HepG2 (cell line): Measurements from ENCODE around the gene ECHS1. TPM values are rescaled to one million over a fixed set of nuclear protein-coding genes. Genes with fewer than 3 reads are reported as not detected.

Source experiments
- ARHGAP35 ChIP-seq: sonication (generic); formaldehyde crosslinking; IDR thresholded peaks from 2 replicates; pipeline ENCODE4 v1.9.0; 2022; ENCODE audit warnings: mild to moderate bottlenecking, inconsistent platforms, moderate library complexity, missing genetic modification reagents, borderline replicate concordance
- GABPB1 ChIP-seq: IDR thresholded peaks from 2 replicates; pipeline ENCODE4 v1.6.1; 2016; ENCODE audit warnings: mild to moderate bottlenecking, missing genetic modification reagents, moderate library complexity, missing compliant biosample characterization
- HNF1B ChIP-seq: sonication (generic); formaldehyde crosslinking; IDR thresholded peaks from 2 replicates; pipeline ENCODE4 v1.5.1; 2020; ENCODE audit warnings: mild to moderate bottlenecking, moderate library complexity, missing genetic modification reagents
- MBD4 ChIP-seq: IDR thresholded peaks from 2 replicates; pipeline ENCODE4 v1.6.1; 2012; ENCODE audit warnings: low read length, inconsistent platforms, borderline replicate concordance
- MXD3 ChIP-seq: IDR thresholded peaks from 2 replicates; pipeline ENCODE4 v1.6.1; 2016; ENCODE audit warnings: mild to moderate bottlenecking, missing biosample characterization, missing genetic modification reagents
- PHF5A ChIP-seq: IDR thresholded peaks from one replicate; pipeline ENCODE4 v1.6.1; 2018; ENCODE audit warnings: low read depth, missing genetic modification reagents; ENCODE audit not compliant: unreplicated experiment
- POLR2G ChIP-seq: fragments of 200-400 bp; formaldehyde crosslinking; IDR thresholded peaks from 2 replicates; pipeline ENCODE4 v1.6.1; 2018; ENCODE audit warnings: mild to moderate bottlenecking, low read depth, low read length, moderate library complexity
- RFX5 ChIP-seq: IDR thresholded peaks from 2 replicates; pipeline ENCODE4 v1.6.1; 2011; ENCODE audit warnings: low read depth, low read length, improper control_type of control experiment
- RNF219 ChIP-seq: sonication (generic); formaldehyde crosslinking; IDR thresholded peaks from 2 replicates; pipeline ENCODE4 v1.5.0; 2020; ENCODE audit warnings: mild to moderate bottlenecking, missing genetic modification reagents
- XRCC5 ChIP-seq: fragments of 200-400 bp; formaldehyde crosslinking; optimal IDR thresholded peaks from 2 replicates; pipeline ENCODE3; 2017; ENCODE audit warnings: mild to moderate bottlenecking, low read length
- YY1 ChIP-seq: IDR thresholded peaks from 2 replicates; pipeline ENCODE4 v1.6.1; 2011; ENCODE audit warnings: low read length, low read depth, moderate library complexity, mild to moderate bottlenecking; ENCODE audit not compliant: insufficient read depth, insufficient replicate concordance
- ZBTB14 ChIP-seq: sonication (generic); formaldehyde crosslinking; IDR thresholded peaks from 2 replicates; pipeline ENCODE4 v1.4.0; 2020; ENCODE audit warnings: missing genetic modification reagents
- ZFP41 ChIP-seq: sonication (generic); formaldehyde crosslinking; IDR thresholded peaks from 2 replicates; pipeline ENCODE4 v1.4.0; 2020; ENCODE audit warnings: mild to moderate bottlenecking, missing genetic modification reagents, borderline replicate concordance
- ZNF256 ChIP-seq: sonication (generic); formaldehyde crosslinking; conservative IDR thresholded peaks from 2 replicates; pipeline ENCODE4 v1.4.0; 2020; ENCODE audit warnings: missing genetic modification reagents
- ZNF496 ChIP-seq: sonication (generic); formaldehyde crosslinking; IDR thresholded peaks from 2 replicates; pipeline ENCODE4 v1.8.1; 2023; ENCODE audit warnings: mild to moderate bottlenecking, moderate library complexity, missing genetic modification reagents; ENCODE audit not compliant: insufficient replicate concordance
- ZNF619 ChIP-seq: sonication (generic); formaldehyde crosslinking; IDR thresholded peaks from 2 replicates; pipeline ENCODE4 v1.4.0; 2020; ENCODE audit warnings: mild to moderate bottlenecking, missing genetic modification reagents
- ZNF652 ChIP-seq: IDR thresholded peaks from 2 replicates; pipeline ENCODE4 v1.6.1; 2016; ENCODE audit warnings: low read depth, borderline replicate concordance
- ZNF768 ChIP-seq: sonication (generic); formaldehyde crosslinking; IDR thresholded peaks from 2 replicates; pipeline ENCODE4 v1.4.0; 2020; ENCODE audit warnings: missing genetic modification reagents
- ZNF891 ChIP-seq: sonication (generic); formaldehyde crosslinking; IDR thresholded peaks from 2 replicates; pipeline ENCODE4 v1.5.0; 2020; ENCODE audit warnings: mild to moderate bottlenecking, missing genetic modification reagents
- polyA plus RNA-seq, 8 experiments: library from polyadenylated mRNA; depleted of rRNA in 3 of 8; stranded (reverse) in 7 of 8; unstranded in 1 of 8; fragments of >200 nt; fragmentation: Illumina TruSeq in 4 of 8; extraction: Trizol in 4 of 8; gene quantifications; 2 replicates each; pipeline versions ENCODE4 v1.2.1 to v1.2.3, GENCODE V29; 2011 to 2016; ENCODE audit warnings: low read depth in 4 of 8, missing spikeins in 1 of 8, mixed read lengths in 1 of 8; ENCODE audit not compliant: insufficient read depth in 1 of 8
- total RNA-seq, 5 experiments: library from RNA; depleted of rRNA; stranded (reverse); fragments of >200 nt; fragmentation: Illumina TruSeq; extraction: Trizol; gene quantifications; 2 replicates each; pipeline ENCODE4 v1.2.3, GENCODE V29; 2016; ENCODE audit warnings: low read depth in 1 of 5
- TF ChIP-seq, protein P1 (sequence below): sonication (generic); formaldehyde crosslinking; IDR thresholded peaks from 2 replicates; pipeline ENCODE4 v1.4.0; 2020; ENCODE audit warnings: mild to moderate bottlenecking, missing genetic modification reagents
- TF ChIP-seq, protein P2 (sequence below): IDR thresholded peaks from 2 replicates; pipeline ENCODE4 v1.6.1; 2016; ENCODE audit warnings: missing genetic modification reagents, missing compliant biosample characterization
- TF ChIP-seq, protein P3 (sequence below): fragments of 450-650 bp; IDR thresholded peaks from 2 replicates; pipeline ENCODE4 v1.6.1; 2016

ECHS1 gene
- total and polyA plus RNA-seq, 2 of the 13 experiments (the other 11 are each of a cell fraction or from before 2014, with no cell fraction given): 32.7 to 195 TPM

- TF ChIP-seq ZBTB14 (CRISPR knock-in tag): peak; percentile 55; the same call in 1 of the 2 replicates
- peak; percentile 92 for TF ChIP-seq YY1
- no peak for TF ChIP-seq HNF1B (CRISPR knock-in tag)
- TF ChIP-seq ARHGAP35 (CRISPR knock-in tag): peak; percentile 91
- no peak for TF ChIP-seq ZNF652 (CRISPR knock-in tag)
- peak; percentile 98 for TF ChIP-seq GABPB1
- TF ChIP-seq MXD3 (CRISPR knock-in tag): 0 out of 2 replicates have a peak, but pooled peaks have one; percentile 78
- TF ChIP-seq RNF219 (CRISPR knock-in tag): peak; percentile 59; the same call in 1 of the 2 replicates
- TF ChIP-seq ZNF891: peak; percentile 46
- TF ChIP-seq ZNF496 (CRISPR knock-in tag): no peak
- TF ChIP-seq ZFP41 (CRISPR knock-in tag): peak; percentile 72; the same call in 1 of the 2 replicates
- TF ChIP-seq, protein P1, sequence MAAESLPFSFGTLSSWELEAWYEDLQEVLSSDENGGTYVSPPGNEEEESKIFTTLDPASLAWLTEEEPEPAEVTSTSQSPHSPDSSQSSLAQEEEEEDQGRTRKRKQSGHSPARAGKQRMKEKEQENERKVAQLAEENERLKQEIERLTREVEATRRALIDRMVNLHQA (CRISPR knock-in tag): no peak
- TF ChIP-seq PHF5A (CRISPR knock-in tag): peak; percentile 67
- peak; percentile 88; the same call in 1 of the 2 replicates for TF ChIP-seq ZNF768 (CRISPR knock-in tag)
- TF ChIP-seq, protein P2, sequence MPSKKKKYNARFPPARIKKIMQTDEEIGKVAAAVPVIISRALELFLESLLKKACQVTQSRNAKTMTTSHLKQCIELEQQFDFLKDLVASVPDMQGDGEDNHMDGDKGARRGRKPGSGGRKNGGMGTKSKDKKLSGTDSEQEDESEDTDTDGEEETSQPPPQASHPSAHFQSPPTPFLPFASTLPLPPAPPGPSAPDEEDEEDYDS: peak; percentile 64; the same call in 1 of the 2 replicates
- peak; percentile 80 for TF ChIP-seq XRCC5
- no peak for TF ChIP-seq RFX5
- TF ChIP-seq ZNF256 (CRISPR knock-in tag): no peak; the same call in 1 of the 2 replicates
- TF ChIP-seq, protein P3, sequence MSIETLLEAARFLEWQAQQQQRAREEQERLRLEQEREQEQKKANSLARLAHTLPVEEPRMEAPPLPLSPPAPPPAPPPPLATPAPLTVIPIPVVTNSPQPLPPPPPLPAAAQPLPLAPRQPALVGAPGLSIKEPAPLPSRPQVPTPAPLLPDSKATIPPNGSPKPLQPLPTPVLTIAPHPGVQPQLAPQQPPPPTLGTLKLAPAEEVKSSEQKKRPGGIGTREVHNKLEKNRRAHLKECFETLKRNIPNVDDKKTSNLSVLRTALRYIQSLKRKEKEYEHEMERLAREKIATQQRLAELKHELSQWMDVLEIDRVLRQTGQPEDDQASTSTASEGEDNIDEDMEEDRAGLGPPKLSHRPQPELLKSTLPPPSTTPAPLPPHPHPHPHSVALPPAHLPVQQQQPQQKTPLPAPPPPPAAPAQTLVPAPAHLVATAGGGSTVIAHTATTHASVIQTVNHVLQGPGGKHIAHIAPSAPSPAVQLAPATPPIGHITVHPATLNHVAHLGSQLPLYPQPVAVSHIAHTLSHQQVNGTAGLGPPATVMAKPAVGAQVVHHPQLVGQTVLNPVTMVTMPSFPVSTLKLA: peak; percentile 24; the same call in 1 of the 2 replicates
- TF ChIP-seq POLR2G: peak; percentile 91
- peak; percentile 87; the same call in 1 of the 2 replicates for TF ChIP-seq ZNF619 (CRISPR knock-in tag)
- no peak for TF ChIP-seq MBD4
These were observed 21.0 kb upstream of the ECHS1 start, which contains the start of gene MTG1 (continued) for GRCh38 chr10:133394064-133394663.
